NCI-H345 (cell line): ENCODE data around the gene ZBP1.

Experiments
- DNase-seq: peaks from one replicate; lab custom pipeline; 2025; lab: John Stamatoyannopoulos, UW

The ZBP1 gene

GRCh38 chr20:57617079-57617795, 3.0 kb downstream of the ZBP1 start:
- no peak for DNase-seq

DNA sequence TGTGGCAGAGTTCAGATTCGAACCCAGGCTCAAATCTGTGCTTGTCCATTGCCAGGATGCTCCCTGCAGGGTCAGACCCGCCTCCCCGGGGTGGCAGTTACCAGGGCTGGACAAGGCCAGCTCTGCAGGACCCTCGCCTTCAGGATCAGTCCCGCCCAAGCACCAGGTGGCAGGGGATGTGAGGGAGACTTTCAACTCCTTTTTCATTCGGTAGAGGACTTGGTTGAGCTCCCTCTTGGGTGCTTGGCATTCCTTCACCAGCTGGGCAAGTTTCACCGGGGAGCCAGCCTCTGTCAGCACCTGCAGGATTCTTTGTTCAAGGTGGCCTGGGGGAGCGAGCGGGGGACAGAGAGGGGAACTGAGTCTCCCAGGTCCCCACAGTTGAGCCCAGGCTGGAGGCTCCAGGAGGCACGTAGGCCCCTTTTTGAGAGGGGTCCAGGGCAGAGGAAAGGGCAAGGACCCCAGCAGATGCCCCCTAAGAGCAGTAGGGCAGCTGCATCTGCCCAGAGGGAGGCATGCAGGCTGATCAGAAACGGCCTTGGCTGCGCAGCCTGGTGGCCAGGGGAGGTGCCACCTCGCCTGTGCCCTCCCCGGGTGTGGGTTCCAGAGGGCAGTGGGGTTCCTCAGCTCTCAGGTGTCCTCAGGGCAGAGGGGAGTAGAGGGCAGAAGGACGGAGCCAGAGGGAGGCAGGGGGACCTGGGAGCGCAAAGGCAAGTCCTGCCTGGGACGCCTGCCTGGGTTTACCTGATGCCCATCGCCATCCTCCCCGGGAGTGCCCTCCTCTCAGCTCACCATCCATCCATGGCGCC, 3.9 kb downstream of the ZBP1 start:
- DNase-seq = no peak

GRCh38 chr20:57615445-57615811, 4.8 kb downstream of the ZBP1 start:
- DNase-seq = no peak

DNA sequence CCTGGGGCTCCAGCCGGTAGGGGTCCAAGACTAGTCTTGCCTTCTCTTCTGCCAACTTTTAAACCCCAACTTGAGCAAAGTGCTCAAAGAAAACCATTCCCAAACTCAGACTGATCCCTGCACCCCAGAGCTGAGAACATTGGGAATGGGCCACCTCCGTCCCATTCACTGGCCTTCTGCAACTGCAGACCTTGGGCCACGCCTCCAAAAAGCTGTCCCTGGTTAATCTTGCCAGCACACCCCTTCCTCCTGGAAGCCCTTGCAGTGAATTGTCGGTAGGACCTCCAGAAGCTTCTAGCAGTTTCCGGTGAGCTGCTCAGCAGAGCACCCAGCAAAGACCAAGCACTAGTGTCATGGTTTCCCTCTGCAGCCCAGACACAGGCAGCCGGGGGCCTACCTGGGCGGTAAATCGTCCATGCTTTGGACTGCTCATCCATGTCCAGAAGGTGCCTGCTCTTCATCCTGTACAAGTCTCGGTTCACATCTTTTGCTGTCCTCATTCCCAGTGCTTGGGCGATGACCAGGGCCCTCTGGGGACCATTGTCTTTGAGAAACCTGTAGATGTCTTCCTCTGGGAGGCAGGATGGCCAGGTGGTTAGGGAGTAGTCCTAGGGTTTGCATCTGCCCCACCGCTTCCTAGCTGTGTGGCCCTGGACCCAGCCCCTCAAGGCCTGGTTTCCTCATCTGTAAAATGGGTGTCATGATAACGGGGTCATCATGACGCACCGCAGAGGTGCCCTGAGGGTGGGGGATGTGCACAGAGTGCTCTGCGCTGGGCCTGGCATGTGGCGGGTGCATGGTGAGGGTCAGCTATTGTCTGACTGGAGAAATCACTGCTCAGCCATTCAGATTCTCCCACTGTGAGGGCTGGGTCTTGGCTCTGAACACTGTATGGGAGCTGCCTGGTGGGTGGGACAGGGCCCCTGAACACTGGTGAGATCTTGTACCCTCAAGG, 5.5 kb downstream of the ZBP1 start:
- no peak for DNase-seq

GRCh38 chr20:57613481-57613921, 6.7 kb downstream of the ZBP1 start:
- no peak for DNase-seq

DNA sequence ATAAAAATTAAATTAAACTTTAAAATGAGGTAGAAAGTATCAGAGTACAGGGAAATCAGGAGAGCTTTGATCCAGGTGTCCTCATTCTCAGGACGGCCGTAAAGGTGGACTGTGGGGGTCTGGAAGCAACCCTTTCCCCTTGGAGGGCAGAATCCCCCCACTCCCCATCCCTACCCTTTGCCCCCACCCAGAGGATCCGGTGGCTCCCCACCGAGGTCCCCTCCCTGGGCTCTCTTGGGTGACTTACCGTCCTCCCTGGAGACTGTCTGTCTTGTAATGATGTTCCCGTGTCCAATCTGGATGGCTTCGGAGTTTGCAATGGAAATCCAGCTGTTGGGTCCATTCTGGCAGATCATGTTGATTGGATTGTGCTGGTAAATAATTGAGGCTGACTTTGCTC, 7.3 kb downstream of the ZBP1 start:
- DNase-seq = no peak

DNA sequence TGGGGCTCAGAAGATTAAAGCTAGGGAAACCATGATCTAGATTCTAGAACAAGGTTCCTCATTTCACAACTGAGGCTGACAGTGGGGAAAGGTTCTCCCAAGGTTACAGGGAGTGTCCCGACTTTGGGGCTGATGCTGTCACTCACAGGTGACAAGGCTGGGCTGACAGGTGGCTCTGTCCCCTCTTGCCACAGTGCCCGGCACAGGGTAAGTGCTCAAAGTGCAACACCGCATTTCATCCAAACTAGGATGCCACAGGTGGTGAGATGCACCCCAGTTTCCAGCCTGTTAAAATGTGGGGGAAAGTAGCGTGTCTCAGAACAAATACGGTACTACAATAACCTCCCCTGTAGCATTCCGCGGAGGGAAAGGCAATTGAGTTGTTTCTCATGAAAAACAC, 7.8 kb downstream of the ZBP1 start:
- no peak for DNase-seq

GRCh38 chr20:57611586-57612311, 8.5 kb downstream of the ZBP1 start:
- no peak for DNase-seq

DNA sequence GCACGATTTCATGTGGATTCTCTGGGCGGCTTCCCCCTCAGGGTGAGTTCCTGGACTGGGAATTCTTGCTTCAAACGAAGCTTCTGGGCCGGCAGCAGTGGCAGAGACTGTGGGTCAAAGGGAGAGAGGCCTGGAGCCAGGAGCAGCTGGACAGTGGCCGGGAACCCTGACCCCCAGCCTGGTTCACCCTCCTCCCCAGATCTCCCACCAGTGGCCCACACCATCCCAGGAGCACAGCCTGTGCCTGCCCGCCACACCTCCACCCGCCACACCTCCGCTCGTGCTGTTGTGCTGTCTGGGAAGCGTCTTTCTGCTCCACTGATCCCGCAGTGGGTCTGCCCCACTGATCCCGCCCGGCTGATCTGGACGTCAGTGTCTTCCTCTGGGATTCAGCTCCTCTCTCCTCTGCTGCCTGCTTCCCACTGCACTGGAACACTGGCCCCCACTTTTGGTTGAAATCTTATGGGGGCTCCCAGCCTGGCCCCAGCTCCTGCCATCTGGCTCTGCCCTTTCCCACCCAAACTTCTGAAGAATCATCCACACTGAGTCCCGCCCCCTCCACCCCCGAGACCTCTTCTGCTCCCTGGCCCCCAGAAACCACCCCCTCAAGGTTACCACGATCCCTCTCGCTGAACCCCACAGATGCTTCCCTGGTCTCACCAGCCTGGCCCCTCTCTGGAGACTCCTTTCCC, 9.8 kb downstream of the ZBP1 start:
- no peak for DNase-seq

- no peak for DNase-seq
Observed at GRCh38 chr20:57609842-57610167, 10.4 kb downstream of the ZBP1 start.

DNA sequence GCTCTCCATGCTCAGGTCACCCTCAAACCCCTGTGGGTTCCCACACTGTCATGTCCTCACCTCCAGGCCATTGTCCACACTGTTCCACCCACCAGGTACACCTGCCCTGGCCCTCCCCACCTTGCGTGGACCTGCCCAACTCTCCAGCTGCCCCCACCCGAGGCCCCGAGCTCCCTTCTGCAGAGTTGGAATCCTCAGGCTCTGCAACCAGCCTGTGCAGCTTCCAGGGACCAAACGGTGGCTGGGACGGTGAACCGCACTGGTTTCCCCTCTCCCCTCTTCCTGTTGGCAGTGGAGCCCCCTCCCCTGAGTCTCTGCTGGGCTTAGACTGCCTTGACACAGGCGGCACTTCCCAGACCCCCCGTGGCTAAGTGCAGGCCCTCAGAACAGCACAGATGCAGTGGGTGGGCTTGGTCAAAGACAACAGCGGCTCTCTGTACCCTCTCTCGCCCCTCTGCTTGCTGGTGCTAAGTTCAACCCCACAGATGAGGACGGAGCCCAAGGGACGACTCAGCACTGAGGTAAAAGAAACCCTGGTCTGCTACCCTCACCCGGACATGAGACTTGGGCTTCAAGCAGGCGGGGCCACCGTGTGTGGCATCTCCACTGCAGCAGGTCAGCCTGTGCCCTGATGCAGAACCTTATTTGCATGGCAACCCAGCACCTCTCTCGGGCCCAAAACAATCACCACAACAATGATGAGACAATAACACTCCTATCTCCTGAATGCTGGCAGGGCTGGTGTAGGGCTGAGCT, 11.0 kb downstream of the ZBP1 start:
- DNase-seq = no peak

- DNase-seq = no peak
Observed at GRCh38 chr20:57608516-57608915, 11.7 kb downstream of the ZBP1 start.

DNA sequence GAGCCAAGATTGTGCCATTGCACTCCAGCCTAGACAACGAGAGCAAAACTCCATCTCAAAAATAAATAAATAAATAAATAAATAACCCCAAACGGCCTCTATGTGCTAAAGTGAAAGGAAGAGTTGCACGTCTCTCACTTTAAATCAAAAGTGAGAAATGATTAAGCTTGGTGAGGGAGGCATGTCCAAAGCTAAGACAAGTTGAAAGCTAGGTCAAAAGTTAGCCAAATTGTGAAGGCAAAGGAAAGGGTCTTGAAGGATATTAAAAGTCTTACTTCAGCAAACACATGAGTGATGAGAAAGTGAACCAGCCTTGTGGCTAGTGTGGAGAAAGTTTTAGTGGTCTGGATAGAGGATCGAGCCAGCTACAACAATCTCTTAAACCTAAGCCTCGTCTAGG, 14.3 kb downstream of the ZBP1 start:
- DNase-seq = no peak

DNA sequence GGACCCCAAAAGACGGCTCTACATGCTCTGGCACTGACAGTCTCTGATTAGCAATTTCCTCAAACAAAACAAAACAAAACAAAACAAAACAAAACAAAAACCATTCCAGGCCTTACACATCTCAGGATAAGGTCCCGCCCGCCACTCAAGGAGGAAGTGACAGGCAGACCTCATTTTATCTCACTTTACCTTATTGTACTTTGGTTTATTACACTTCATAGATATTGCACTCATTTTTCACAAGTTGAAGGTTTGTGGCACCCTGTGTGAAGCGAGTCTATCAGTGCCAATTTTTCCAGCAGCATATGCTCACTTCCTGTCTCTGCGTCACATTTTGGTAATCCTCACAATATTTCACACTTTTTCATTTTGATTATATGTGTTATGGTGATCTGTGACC, 15.2 kb downstream of the ZBP1 start:
- no peak for DNase-seq

DNA sequence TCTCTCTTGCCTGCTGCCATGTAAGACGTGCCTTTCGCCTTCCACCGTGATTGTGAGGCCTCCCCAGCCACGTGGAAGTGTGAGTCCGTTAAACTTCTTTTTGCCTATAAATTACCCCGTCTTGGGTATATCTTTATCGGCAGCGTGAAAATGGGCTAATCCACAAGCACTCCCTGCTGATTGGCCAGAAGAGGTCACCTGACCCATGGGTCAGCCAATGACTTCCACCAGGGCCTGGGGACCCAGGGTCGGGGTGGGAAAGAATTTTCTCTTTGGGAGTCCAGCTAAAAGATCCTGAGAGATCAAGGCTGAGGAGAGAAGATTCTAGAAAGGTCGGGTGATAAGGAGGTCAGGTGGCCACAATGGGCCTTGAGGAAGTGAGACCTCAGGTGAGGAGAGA, 17.1 kb downstream of the ZBP1 start:
- DNase-seq = no peak

DNA sequence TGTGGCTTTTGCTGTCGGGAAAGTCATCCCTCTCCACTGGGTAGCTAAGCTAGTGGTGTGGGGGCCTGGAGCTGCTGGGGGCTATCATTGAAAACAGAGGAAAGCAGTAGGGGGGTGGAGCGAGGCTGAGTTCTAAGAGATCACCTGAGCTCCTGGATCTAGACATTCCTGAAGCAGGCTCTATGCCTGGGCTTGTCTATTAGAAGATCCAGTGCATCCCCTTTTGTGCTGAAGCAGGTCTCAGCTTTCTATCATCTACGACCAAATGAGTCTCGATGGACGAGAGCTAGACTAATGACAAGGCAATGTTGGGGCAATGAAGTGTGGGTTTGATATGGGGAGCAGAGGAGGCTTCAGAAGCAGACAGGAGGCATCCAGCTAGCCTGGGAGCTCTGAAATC, 18.5 kb downstream of the ZBP1 start:
- no peak for DNase-seq

- no peak for DNase-seq
Observed at GRCh38 chr20:57601211-57601570, 19.0 kb downstream of the ZBP1 start.

GRCh38 chr20:57600320-57601210, 19.7 kb downstream of the ZBP1 start:
- DNase-seq = no peak

- DNase-seq = no peak
Observed at GRCh38 chr20:57598491-57598890, 21.7 kb downstream of the ZBP1 start.

DNA sequence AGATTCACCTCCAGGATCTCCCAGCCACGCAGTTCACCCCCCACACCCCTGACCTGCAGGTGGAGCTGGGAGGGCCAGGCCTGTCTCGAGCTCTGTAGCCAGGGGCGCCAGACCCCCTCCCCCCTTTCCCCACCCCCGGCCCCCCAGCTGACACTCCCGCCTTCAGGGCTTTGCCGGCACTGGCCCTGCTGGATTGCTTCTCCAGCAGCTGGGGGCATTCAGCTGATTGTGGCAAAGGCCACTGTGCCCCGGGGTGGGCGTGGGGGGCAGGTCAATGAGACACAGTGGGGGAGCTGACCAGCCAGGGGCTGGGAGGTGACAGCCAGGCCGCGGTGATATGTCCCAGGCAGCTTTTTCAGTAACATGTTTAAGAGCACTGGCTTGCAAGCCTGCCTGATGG, 22.2 kb downstream of the ZBP1 start:
- DNase-seq = no peak
